H1 (cell line): ENCODE results near the gene LYRM4. TPM values are rescaled to one million over a fixed set of nuclear protein-coding genes. Genes with fewer than 3 reads are reported as not detected.

ENCODE experiments used
- CEBPB ChIP-seq: IDR thresholded peaks from 2 replicates; pipeline ENCODE4 v1.6.1; 2012; ENCODE audit warnings: low read depth, low read length
- POLR2AphosphoS5 ChIP-seq: IDR thresholded peaks from 2 replicates; pipeline ENCODE4 v1.6.1; 2011; ENCODE audit warnings: low read depth, low read length
- RBBP5 ChIP-seq: IDR thresholded peaks from 2 replicates; pipeline ENCODE4 v1.7.1; 2012; ENCODE audit warnings: low read depth, mild to moderate bottlenecking, inconsistent platforms, low read length, moderate library complexity, borderline replicate concordance
- polyA plus RNA-seq, 7 experiments: library from polyadenylated mRNA; depleted of rRNA in 3 of 7; stranded (reverse) in 5 of 7; unstranded in 2 of 7; fragments of >200 nt in 5 of 7; fragments of 200-250 nt in 2 of 7; gene quantifications; 1 replicate in 5 of 7; 2 replicates in 1 of 7; 4 replicates in 1 of 7; pipeline versions ENCODE4 v1.2.1 to v1.2.3, GENCODE V29; 2011 to 2013; ENCODE audit warnings: missing spikeins in 2 of 7, mixed read lengths in 2 of 7
- total RNA-seq: library from RNA; stranded (reverse); fragmentation: NEBNext Ultra II Directional; extraction: Animal tissue kit (Norgen Biotek cat#: 25700); gene quantifications from 2 replicates; pipeline ENCODE4 v1.2.1, GENCODE V29; 2021

The LYRM4 gene
- total and polyA plus RNA-seq, 2 of the 8 experiments (the other 6 are each of a cell fraction or from before 2014, with no cell fraction given) = 56.6 to 62.8 TPM

DNA sequence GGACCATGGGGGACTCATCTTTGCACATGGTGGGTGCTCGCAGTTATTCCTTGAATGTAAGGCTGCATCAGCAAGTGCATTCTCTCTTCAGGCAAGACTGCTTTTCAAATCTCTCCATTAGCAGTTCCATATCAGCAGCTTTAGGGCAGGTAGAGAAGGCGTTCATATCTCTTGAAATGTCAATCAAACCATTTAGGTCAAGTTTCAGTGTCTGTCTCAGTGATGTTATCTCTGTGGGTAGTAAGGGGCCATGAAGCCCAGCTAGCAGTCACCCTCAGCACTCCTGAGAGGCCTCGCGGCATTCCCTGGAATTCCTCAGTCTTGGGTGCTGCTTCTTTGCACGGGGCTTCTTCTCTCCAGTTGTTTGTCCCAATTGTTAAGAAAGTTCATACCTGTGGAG is 24.8 kb upstream of the LYRM4 start (continued):
- no peak for TF ChIP-seq CEBPB
- no peak for TF ChIP-seq POLR2AphosphoS5
- no peak for TF ChIP-seq RBBP5
